RWPE2 (cell line): ENCODE measurements around the gene USP32.
"Not testable (repeated sequence)": the region's sequence is repeated elsewhere in the genome, so short reads cannot be mapped to it uniquely, and the experiment has no call there.

Source experiments
- ATAC-seq: fragments of 200-7000 bp; cut with Tn5 transposase; 3 replicates; pipeline ENCODE4 v1.9.1; 2021; ENCODE audit warnings: low read depth
- DNase-seq: peaks from one replicate; pipeline ENCODE4 v3.0.0-alpha.2; 2020; ENCODE audit warnings: low spot score
- H3K27ac ChIP-seq: fragments of 450-650 bp; 2 replicates; pipeline ENCODE4 v1.5.1; 2017; ENCODE audit warnings: mild to moderate bottlenecking; ENCODE audit not compliant: poor library complexity, severe bottlenecking
- H3K27me3 ChIP-seq: fragments of 250-450 bp; sonication (Bioruptor Pico); 2 replicates; pipeline ENCODE4 v1.5.1; 2021; ENCODE audit warnings: mild to moderate bottlenecking, moderate library complexity; ENCODE audit not compliant: insufficient read depth, poor library complexity, severe bottlenecking
- H3K36me3 ChIP-seq: fragments of 250-450 bp; sonication (Bioruptor Pico); 2 replicates; pipeline ENCODE4 v1.5.1; 2020; ENCODE audit warnings: low read depth, mild to moderate bottlenecking, moderate library complexity
- H3K4me1 ChIP-seq: fragments of 250-450 bp; sonication (Bioruptor Pico); 2 replicates; pipeline ENCODE4 v1.5.1; 2021; ENCODE audit warnings: mild to moderate bottlenecking, moderate library complexity; ENCODE audit not compliant: insufficient read depth, poor library complexity, severe bottlenecking
- H3K4me3 ChIP-seq: fragments of 250-450 bp; sonication (Bioruptor Pico); 2 replicates; pipeline ENCODE4 v1.5.1; 2021; ENCODE audit warnings: mild to moderate bottlenecking, moderate library complexity; ENCODE audit not compliant: severe bottlenecking
- H3K9me3 ChIP-seq: fragments of 250-450 bp; sonication (Bioruptor Pico); 2 replicates; pipeline ENCODE4 v1.5.1; 2021; ENCODE audit warnings: mild to moderate bottlenecking, moderate library complexity; ENCODE audit not compliant: severe bottlenecking
- TF ChIP-seq, protein P1 (sequence below): fragments of 450-650 bp; IDR thresholded peaks from one replicate; pipeline ENCODE4 v1.5.1; 2017; ENCODE audit warnings: mild to moderate bottlenecking, moderate library complexity; ENCODE audit not compliant: poor library complexity, severe bottlenecking

USP32 gene

DNA sequence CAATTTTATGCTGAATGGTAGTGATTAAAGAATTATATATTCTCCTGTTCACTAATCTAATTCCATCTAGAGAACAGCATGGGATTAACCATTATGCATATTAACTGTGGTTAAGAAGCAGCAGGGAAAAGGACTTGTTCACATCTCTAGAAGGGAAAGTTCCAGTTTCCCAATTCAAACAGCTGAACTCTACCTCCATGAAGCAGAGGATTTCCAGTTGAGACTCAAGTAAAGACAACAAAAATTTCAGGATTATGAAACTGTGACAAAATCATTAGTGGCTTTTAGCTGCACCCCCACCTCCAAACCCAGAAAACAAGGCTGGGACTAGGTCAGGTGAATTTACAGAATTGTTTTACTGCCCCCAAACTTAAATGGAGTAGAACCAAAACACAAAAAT lies 73.6 kb downstream of the USP32 start:
- H3K9me3 ChIP-seq = no peaks in the 10 kb centered on the region
- no peak overlapping the region for H3K4me3 ChIP-seq
- H3K36me3 ChIP-seq = peaks cover 4% of the 10 kb centered on the region; the same call in 1 of the 2 replicates
- peaks cover 10% of the 10 kb centered on the region for H3K4me1 ChIP-seq
- ATAC-seq = no peak
- H3K27me3 ChIP-seq = no peaks in the 10 kb centered on the region
- TF ChIP-seq, protein P1, sequence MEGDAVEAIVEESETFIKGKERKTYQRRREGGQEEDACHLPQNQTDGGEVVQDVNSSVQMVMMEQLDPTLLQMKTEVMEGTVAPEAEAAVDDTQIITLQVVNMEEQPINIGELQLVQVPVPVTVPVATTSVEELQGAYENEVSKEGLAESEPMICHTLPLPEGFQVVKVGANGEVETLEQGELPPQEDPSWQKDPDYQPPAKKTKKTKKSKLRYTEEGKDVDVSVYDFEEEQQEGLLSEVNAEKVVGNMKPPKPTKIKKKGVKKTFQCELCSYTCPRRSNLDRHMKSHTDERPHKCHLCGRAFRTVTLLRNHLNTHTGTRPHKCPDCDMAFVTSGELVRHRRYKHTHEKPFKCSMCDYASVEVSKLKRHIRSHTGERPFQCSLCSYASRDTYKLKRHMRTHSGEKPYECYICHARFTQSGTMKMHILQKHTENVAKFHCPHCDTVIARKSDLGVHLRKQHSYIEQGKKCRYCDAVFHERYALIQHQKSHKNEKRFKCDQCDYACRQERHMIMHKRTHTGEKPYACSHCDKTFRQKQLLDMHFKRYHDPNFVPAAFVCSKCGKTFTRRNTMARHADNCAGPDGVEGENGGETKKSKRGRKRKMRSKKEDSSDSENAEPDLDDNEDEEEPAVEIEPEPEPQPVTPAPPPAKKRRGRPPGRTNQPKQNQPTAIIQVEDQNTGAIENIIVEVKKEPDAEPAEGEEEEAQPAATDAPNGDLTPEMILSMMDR = no peak
- no peak for DNase-seq
- no peak overlapping the region for H3K27ac ChIP-seq

DNA sequence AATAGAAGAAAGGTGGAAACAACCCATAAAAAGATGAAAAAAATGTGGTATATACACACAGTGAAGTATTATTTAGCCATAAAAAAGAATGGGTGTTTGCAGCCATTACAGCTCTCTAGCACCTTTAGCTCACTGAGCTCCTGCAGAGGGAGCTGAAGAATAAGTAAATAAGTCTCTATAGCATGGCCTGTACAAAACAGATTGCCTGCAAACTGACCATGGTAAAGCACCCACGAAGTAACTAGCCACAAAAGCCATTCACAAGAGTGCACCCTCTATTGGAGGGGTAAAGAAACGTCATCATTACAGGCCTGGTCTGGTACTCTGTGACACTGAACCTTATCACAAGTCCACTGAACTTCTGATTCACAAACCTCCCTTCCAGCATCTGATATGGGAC lies 76.3 kb downstream of the USP32 start:
- ATAC-seq (0 out of 3 replicates have a peak, but pooled peaks have one; percentile 21), DNase-seq (no peak)
- H3K36me3 ChIP-seq = peaks cover 4% of the 10 kb centered on the region; the same call in 1 of the 2 replicates
- H3K27me3 ChIP-seq = no peaks in the 10 kb centered on the region
- no peak overlapping the region for H3K27ac ChIP-seq
- H3K4me3 ChIP-seq = no peak overlapping the region
- H3K4me1 ChIP-seq = peaks cover 6% of the 10 kb centered on the region
- no peaks in the 10 kb centered on the region for H3K9me3 ChIP-seq
- TF ChIP-seq, protein P1 = peak; percentile 18

DNA sequence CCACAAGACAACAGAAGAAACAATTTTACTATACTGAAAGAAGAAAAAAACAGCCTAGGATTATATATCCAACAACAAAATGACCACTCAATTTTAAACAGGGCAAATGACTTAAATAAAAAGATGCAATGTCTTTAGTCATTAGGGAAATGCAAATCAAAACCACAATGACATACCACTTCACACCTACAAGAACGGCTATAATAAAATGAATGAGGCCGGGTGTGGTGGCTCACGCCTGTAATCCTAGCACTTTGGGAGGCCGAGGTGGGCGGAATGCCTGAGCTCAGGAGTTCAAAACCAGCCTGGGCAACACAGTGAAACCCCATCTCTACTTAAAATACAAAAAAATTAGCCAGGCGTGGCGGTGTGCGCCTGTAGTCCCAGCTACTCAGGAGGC lies 77.0 kb downstream of the USP32 start:
- H3K27ac ChIP-seq, DNase-seq, H3K4me3 ChIP-seq, H3K4me1 ChIP-seq, H3K9me3 ChIP-seq, H3K36me3 ChIP-seq, H3K27me3 ChIP-seq, ATAC-seq: not testable (repeated sequence)

DNA sequence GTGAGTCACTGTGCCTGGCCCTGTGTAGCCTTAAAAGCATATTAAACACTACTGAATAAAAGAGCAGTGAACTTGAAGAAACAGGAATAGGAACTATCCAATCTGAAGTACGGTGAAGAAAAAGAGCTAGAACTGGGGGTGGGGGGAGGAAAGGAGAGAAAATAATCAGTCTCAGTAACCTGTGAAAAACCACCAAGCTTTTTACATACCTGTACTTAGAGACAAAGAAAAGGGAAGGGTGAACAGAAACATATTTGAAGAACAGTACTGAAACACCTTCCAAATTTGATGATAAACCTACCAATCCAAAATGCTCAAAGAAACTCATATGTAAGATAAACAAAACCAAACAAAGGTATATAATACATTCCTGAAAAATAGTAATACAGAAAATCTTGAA lies 77.5 kb downstream of the USP32 start:
- Histone ChIP-seq H3K27ac (no peak overlapping the region), H3K4me1 (peaks cover 6% of the 10 kb centered on the region), H3K36me3 (peaks cover 4% of the 10 kb centered on the region; the same call in 1 of the 2 replicates), H3K27me3 (no peaks in the 10 kb centered on the region), H3K9me3 (no peaks in the 10 kb centered on the region), H3K4me3 (no peak overlapping the region)
- ATAC-seq (no peak), DNase-seq (no peak)
- TF ChIP-seq, protein P1 = no peak

DNA sequence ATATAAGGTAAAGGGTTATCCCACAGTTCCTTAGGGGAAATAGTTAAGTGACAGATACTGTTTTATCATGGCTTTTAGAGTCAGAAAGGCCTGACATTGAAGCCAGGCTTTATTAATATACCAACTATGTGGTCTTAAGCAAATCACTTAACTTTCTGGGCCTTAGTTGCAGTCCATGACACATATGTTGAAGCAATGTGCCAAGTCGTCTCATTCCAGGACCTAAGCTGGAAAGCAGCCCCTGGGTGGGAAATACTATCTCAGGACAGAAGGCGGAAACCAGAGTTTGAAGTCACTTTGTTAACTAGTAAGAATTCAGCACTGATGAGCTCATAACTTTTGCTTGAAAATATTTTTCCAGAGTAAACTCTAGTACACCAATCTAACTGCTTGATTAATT lies 80.0 kb downstream of the USP32 start:
- TF ChIP-seq, protein P1 = no peak
- Histone ChIP-seq H3K4me1 (peaks cover 6% of the 10 kb centered on the region), H3K36me3 (no peaks in the 10 kb centered on the region), H3K4me3 (no peak overlapping the region), H3K9me3 (no peaks in the 10 kb centered on the region), H3K27ac (no peak overlapping the region), H3K27me3 (no peaks in the 10 kb centered on the region)
- no peak for DNase-seq
- no peak for ATAC-seq
